HepG2 (cell line): Measurements from ENCODE around the gene APOC1. TPM values are rescaled to one million over a fixed set of nuclear protein-coding genes. Genes with fewer than 3 reads are reported as not detected.
A peak's percentile ranks its signal among the peaks of the same experiment; 100 is the strongest.
"Not testable (repeated sequence)": the region's sequence is repeated elsewhere in the genome, so short reads cannot be mapped to it uniquely, and the experiment has no call there.

ENCODE experiments used
- ATAC-seq: fragments of 200-7000 bp; cut with Tn5 transposase; 3 replicates; pipeline ENCODE4 v1.9.1; 2020; ENCODE audit warnings: mild to moderate bottlenecking, moderate library complexity
- BruUV-seq: library from RNA; stranded (reverse); fragments of 400-500 nt; replicated peaks from 2 replicates; lab custom pipeline; 2021; lab: Mats Ljungman, UMichigan
- CTCF ChIA-PET: fragments of 300-600 bp; formaldehyde crosslinking; extraction: SDS; loops from one replicate; lab custom pipeline; 2021; ENCODE audit warnings: low total read pairs, inconsistent platforms, low intra/inter-chr PET ratio; lab: Yijun Ruan, JAX
- POLR2A ChIA-PET: fragments of 350-600 bp; sonication (Branson Sonifier 250); formaldehyde crosslinking; loops from one replicate; lab custom pipeline; 2020; ENCODE audit warnings: antibody characterized with exemption, inconsistent platforms; lab: Yijun Ruan, JAX
- DNase-seq: peaks from one replicate; pipeline ENCODE4 v3.0.0-alpha.2; 2015; ENCODE audit warnings: low spot score
- FAIRE-seq: peaks from 3 replicates; lab custom pipeline; 2011; peaks lifted over from hg19 to GRCh38; lab: Jason Lieb, UNC
- H2AFZ ChIP-seq: one replicate; pipeline ENCODE4 v1.6.1; 2011; ENCODE audit warnings: low read length, inconsistent platforms
- H3K27ac ChIP-seq: fragments of 300-600 bp; 3 replicates; pipeline ENCODE4 v1.8.0; 2011; ENCODE audit warnings: mixed run types, mild to moderate bottlenecking, mixed read lengths, low read length, inconsistent platforms; ENCODE audit not compliant: insufficient read depth; ENCODE audit errors: extremely low read length
- H3K27me3 ChIP-seq, 2 experiments: fragments of 200-600 bp in 1 of 2; 2 replicates in 1 of 2; 3 replicates in 1 of 2; pipeline versions ENCODE4 v1.6.0 to v1.8.0; 2011; ENCODE audit warnings: low read length in 2 of 2, mild to moderate bottlenecking in 2 of 2, moderate library complexity in 2 of 2, inconsistent platforms in 1 of 2; ENCODE audit not compliant: insufficient read depth in 2 of 2, control insufficient read depth in 1 of 2
- H3K36me3 ChIP-seq, 2 experiments: fragments of 200-600 bp in 1 of 2; replicated peaks in 1 of 2; 2 replicates in 1 of 2; 3 replicates in 1 of 2; pipeline versions ENCODE4 v1.5.1 to v1.8.0; 2011; ENCODE audit warnings: low read length in 2 of 2, inconsistent platforms in 1 of 2; ENCODE audit not compliant: insufficient read depth in 2 of 2, control insufficient read depth in 1 of 2
- H3K4me1 ChIP-seq: 2 replicates; pipeline ENCODE4 v1.5.1; 2012; ENCODE audit warnings: low read length, inconsistent platforms; ENCODE audit not compliant: insufficient read depth
- H3K4me2 ChIP-seq: 2 replicates; pipeline ENCODE4 v1.6.0; 2011; ENCODE audit warnings: low read depth, low read length, inconsistent platforms
- H3K4me3 ChIP-seq, 3 experiments: fragments of 200-600 bp in 1 of 3; sonication (generic), shearing (Covaris generic) in 1 of 3; replicated peaks in 1 of 3; 2 replicates each; pipeline ENCODE4 v1.5.1; 2011 to 2016; ENCODE audit warnings: low read length in 3 of 3, inconsistent platforms in 2 of 3, low read depth in 2 of 3, mild to moderate bottlenecking in 2 of 3, control low read depth in 1 of 3, mixed read lengths in 1 of 3; ENCODE audit not compliant: insufficient read depth in 1 of 3
- H3K79me2 ChIP-seq: one replicate; pipeline ENCODE4 v1.6.1; 2011; ENCODE audit warnings: low read length, inconsistent platforms; ENCODE audit not compliant: insufficient read depth
- H3K9ac ChIP-seq: 2 replicates; pipeline ENCODE4 v1.6.0; 2011; ENCODE audit warnings: mild to moderate bottlenecking, low read depth, low read length, inconsistent platforms; ENCODE audit not compliant: insufficient read depth
- H3K9me3 ChIP-seq: 2 replicates; pipeline ENCODE4 v1.5.1; 2012; ENCODE audit warnings: mild to moderate bottlenecking, low read length
- H4K20me1 ChIP-seq: 2 replicates; pipeline ENCODE4 v1.6.0; 2011; ENCODE audit warnings: inconsistent platforms, mild to moderate bottlenecking, low read length, moderate library complexity; ENCODE audit not compliant: insufficient read depth
- IKZF4 ChIP-seq: sonication (generic); formaldehyde crosslinking; IDR thresholded peaks from 2 replicates; pipeline ENCODE4 v1.5.1; 2020; ENCODE audit warnings: borderline replicate concordance, mild to moderate bottlenecking, low read depth, missing genetic modification reagents; ENCODE audit errors: not compliant biosample characterization
- IRF2 ChIP-seq: IDR thresholded peaks from 2 replicates; pipeline ENCODE4 v1.6.1; 2018; ENCODE audit warnings: missing genetic modification reagents, missing compliant biosample characterization
- NPAS2 ChIP-seq: sonication (generic); formaldehyde crosslinking; IDR thresholded peaks from 2 replicates; pipeline ENCODE4 v1.8.0; 2022; ENCODE audit warnings: mild to moderate bottlenecking, missing genetic modification reagents, borderline replicate concordance
- NR2F6 ChIP-seq, 2 experiments: IDR thresholded peaks; 2 replicates each; pipeline ENCODE4 v1.6.1; 2016; ENCODE audit warnings: antibody characterized with exemption in 1 of 2, mild to moderate bottlenecking in 1 of 2
- YEATS4 ChIP-seq: sonication (generic); formaldehyde crosslinking; IDR thresholded peaks from 2 replicates; pipeline ENCODE4 v1.4.0; 2020; ENCODE audit warnings: missing genetic modification reagents, borderline replicate concordance
- ZNF296 ChIP-seq: sonication (generic); formaldehyde crosslinking; conservative IDR thresholded peaks from 2 replicates; pipeline ENCODE4 v1.5.0; 2020; ENCODE audit warnings: mild to moderate bottlenecking, missing genetic modification reagents
- ZNF510 ChIP-seq: sonication (generic); formaldehyde crosslinking; IDR thresholded peaks from 2 replicates; pipeline ENCODE4 v1.4.0; 2020; ENCODE audit warnings: low read depth, mild to moderate bottlenecking, missing genetic modification reagents
- ZNF556 ChIP-seq: sonication (generic); formaldehyde crosslinking; IDR thresholded peaks from 2 replicates; pipeline ENCODE4 v1.4.0; 2020; ENCODE audit warnings: mild to moderate bottlenecking, missing genetic modification reagents, borderline replicate concordance
- WGBS: methylation state at CpG from one replicate; pipeline ENCODE4 v1.1.6; 2017; ENCODE audit warnings: low lambda C conversion rate; 5-methylcytosine and 5-hydroxymethylcytosine counted together
- in situ Hi-C: cut with HindIII; loops from 2 replicates; pipeline ENCODE4 v1.10.0; 2017; ENCODE audit warnings: low pct_unique_long_range_greater_than_20kb; ENCODE audit not compliant: extremely low pct_ligation_motif_present
- intact Hi-C: fragments of 100-400 bp; cut with micrococcal nuclease; formaldehyde crosslinking; loops from one replicate; pipeline ENCODE4 v1.10.0; 2022; ENCODE audit not compliant: unreplicated experiment
- polyA plus RNA-seq, 8 experiments: library from polyadenylated mRNA; depleted of rRNA in 3 of 8; stranded (reverse) in 7 of 8; unstranded in 1 of 8; fragments of >200 nt; fragmentation: Illumina TruSeq in 4 of 8; extraction: Trizol in 4 of 8; gene quantifications; 2 replicates each; pipeline versions ENCODE4 v1.2.1 to v1.2.3, GENCODE V29; 2011 to 2016; ENCODE audit warnings: low read depth in 4 of 8, missing spikeins in 1 of 8, mixed read lengths in 1 of 8; ENCODE audit not compliant: insufficient read depth in 1 of 8
- total RNA-seq, 5 experiments: library from RNA; depleted of rRNA; stranded (reverse); fragments of >200 nt; fragmentation: Illumina TruSeq; extraction: Trizol; gene quantifications; 2 replicates each; pipeline ENCODE4 v1.2.3, GENCODE V29; 2016; ENCODE audit warnings: low read depth in 1 of 5
- TF ChIP-seq, protein P1 (sequence below): sonication (generic); formaldehyde crosslinking; IDR thresholded peaks from 2 replicates; pipeline ENCODE4 v1.5.0; 2020; ENCODE audit warnings: mild to moderate bottlenecking, missing genetic modification reagents

The APOC1 gene
- total and polyA plus RNA-seq, 2 of the 13 experiments (the other 11 are each of a cell fraction or from before 2014, with no cell fraction given): 600 to 1,235 TPM

DNA sequence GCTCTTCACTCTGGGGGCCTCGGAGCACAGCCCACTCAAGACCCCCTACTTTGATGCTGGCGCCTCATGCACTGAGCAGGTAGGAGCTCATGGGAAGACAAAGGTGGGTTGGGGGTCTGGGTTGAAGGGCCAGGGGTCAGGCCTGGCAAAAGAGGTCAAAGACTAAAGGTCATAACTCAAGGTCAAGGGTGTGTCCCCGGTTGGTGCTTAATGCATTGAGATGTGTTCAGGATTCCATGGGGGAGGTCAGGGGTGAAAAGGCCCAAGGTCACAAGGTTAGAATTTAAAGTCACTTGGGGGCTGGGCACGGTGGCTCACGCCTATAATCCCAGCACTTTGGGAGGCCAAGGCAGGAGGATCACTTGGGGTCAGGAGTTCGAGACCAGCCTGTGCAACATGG lies 28.3 kb upstream of the APOC1 start:
- no peak for TF ChIP-seq YEATS4
- TF ChIP-seq NR2F6 (IDR thresholded peaks at IDR 0.05): peak; percentile 23; the same call in 1 of the 2 replicates
- TF ChIP-seq NR2F6 (CRISPR knock-in tag; IDR thresholded peaks at IDR 0.05): no peak
- TF ChIP-seq, all 625 proteins: peak for 1
- no peak overlapping the region for H3K9ac ChIP-seq
- H2AFZ ChIP-seq: no peak overlapping the region
- intact Hi-C loops (no loop called here), in situ Hi-C loops (no loop called here)
- 97% methylated on average over 6 of the region's 6 CpGs for WGBS
- FAIRE-seq (no peak), ATAC-seq (no peak), DNase-seq (no peak)
- H3K27ac ChIP-seq: no peak overlapping the region
- H4K20me1 ChIP-seq: no peaks in the 10 kb centered on the region
- no peaks in the 10 kb centered on the region for H3K9me3 ChIP-seq
- H3K36me3 ChIP-seq: peaks cover 5 to 20% of the 10 kb centered on the region in 2 experiments; a peak in 3 of 5 replicates
- BruUV-seq: no TSS peak
- H3K4me1 ChIP-seq: peaks cover 23% of the 10 kb centered on the region
- H3K79me2 ChIP-seq: no peaks in the 10 kb centered on the region
- H3K4me2 ChIP-seq: no peak overlapping the region
- ChIA-PET CTCF (no interaction called here), POLR2A (no interaction called here)
- no peak overlapping the region for H3K4me3 ChIP-seq
- no peaks in the 10 kb centered on the region for H3K27me3 ChIP-seq

DNA sequence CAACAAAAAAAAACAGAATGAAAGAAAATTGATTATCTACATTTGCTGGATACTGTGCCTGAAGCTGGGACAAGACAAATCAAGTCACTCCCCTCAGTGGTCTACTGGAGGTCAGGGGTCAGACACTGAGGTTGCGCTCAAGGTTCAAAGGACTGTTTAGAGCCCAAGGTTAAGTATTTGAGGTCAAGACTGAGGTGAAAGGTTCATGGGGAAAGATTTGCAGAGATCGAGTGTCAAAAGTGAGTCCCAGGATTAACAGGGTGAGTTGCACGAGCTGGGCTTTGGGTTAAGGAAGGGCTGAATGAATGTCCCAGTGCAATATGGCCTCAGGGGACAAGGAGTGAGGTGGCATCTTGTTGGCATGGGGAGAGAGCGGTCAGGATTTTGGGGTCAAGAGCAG lies 26.8 kb upstream of the APOC1 start:
- POLR2A ChIA-PET: no interaction called here

GRCh38 chr19:44888335-44888734 lies 26.1 kb upstream of the APOC1 start:
- FAIRE-seq, ATAC-seq, CTCF ChIA-PET, BruUV-seq, H3K9me3 ChIP-seq, H3K27me3 ChIP-seq, DNase-seq, H3K27ac ChIP-seq, POLR2A ChIA-PET, H3K9ac ChIP-seq, H2AFZ ChIP-seq, H3K4me2 ChIP-seq, H3K4me3 ChIP-seq, in situ Hi-C loops, intact Hi-C loops, H4K20me1 ChIP-seq: not testable (repeated sequence)
- H3K79me2 ChIP-seq: peaks cover 20% of the 10 kb centered on the region
- WGBS: 95% methylated on average over 3 of the region's 5 CpGs
- H3K4me1 ChIP-seq: peaks cover 37% of the 10 kb centered on the region
- peaks cover 10 to 28% of the 10 kb centered on the region in 2 experiments for H3K36me3 ChIP-seq

More for the DNA sequence above, 26.8 kb upstream of the APOC1 start:
- no peak overlapping the region for H3K4me3 ChIP-seq
- intact Hi-C loops (no loop called here), in situ Hi-C loops (no loop called here)
- H3K4me2 ChIP-seq: no peak overlapping the region
- H2AFZ ChIP-seq: no peak overlapping the region
- H4K20me1 ChIP-seq: no peaks in the 10 kb centered on the region
- H3K4me1 ChIP-seq: peaks cover 31% of the 10 kb centered on the region
- peaks cover 13% of the 10 kb centered on the region for H3K79me2 ChIP-seq
- FAIRE-seq (no peak), ATAC-seq (no peak), DNase-seq (no peak)
- H3K27ac ChIP-seq: peak overlapping the region; percentile 24
- CTCF ChIA-PET: no interaction called here
- no peak overlapping the region for H3K9ac ChIP-seq
- H3K27me3 ChIP-seq: no peaks in the 10 kb centered on the region; a peak in 1 of 5 replicates
- TF ChIP-seq ZNF296 (no peak), ZNF510 (CRISPR knock-in tag) (no peak), NPAS2 (CRISPR knock-in tag) (no peak), IRF2 (CRISPR knock-in tag) (no peak), IKZF4 (no peak), ZNF556 (no peak)
- TF ChIP-seq, protein P1, sequence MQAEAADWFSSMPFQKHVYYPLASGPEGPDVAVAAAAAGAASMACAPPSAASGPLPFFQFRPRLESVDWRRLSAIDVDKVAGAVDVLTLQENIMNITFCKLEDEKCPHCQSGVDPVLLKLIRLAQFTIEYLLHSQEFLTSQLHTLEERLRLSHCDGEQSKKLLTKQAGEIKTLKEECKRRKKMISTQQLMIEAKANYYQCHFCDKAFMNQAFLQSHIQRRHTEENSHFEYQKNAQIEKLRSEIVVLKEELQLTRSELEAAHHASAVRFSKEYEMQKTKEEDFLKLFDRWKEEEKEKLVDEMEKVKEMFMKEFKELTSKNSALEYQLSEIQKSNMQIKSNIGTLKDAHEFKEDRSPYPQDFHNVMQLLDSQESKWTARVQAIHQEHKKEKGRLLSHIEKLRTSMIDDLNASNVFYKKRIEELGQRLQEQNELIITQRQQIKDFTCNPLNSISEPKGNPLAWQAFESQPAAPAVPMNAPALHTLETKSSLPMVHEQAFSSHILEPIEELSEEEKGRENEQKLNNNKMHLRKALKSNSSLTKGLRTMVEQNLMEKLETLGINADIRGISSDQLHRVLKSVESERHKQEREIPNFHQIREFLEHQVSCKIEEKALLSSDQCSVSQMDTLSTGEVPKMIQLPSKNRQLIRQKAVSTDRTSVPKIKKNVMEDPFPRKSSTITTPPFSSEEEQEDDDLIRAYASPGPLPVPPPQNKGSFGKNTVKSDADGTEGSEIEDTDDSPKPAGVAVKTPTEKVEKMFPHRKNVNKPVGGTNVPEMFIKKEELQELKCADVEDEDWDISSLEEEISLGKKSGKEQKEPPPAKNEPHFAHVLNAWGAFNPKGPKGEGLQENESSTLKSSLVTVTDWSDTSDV: no peak
- BruUV-seq: no TSS peak
- no peaks in the 10 kb centered on the region for H3K9me3 ChIP-seq
- H3K36me3 ChIP-seq: peaks cover 6 to 21% of the 10 kb centered on the region in 2 experiments; a peak in 3 of 5 replicates
- 92% methylated on average over 4 of the region's 4 CpGs for WGBS
